Calu3 (cell line): ENCODE results near the gene FMN1. TPM values are rescaled to one million over a fixed set of nuclear protein-coding genes. Genes with fewer than 3 reads are reported as not detected.

Experiments
- BruUV-seq: library from RNA; stranded (reverse); fragments of 400-500 nt; replicated peaks from 2 replicates; lab custom pipeline; 2021; lab: Mats Ljungman, UMichigan
- CTCF ChIA-PET: fragments of 300-600 bp; sonication (Branson Sonifier 250); formaldehyde crosslinking; loops from one replicate; lab custom pipeline; 2022; ENCODE audit warnings: antibody characterized with exemption; lab: Charles Lee
- DNase-seq: peaks from one replicate; pipeline ENCODE4 v3.0.0; 2022
- H3K27ac Mint-ChIP-seq: one replicate; pipeline ENCODE4 v1.8.0; 2022; ENCODE audit warnings: mixed read lengths; ENCODE audit not compliant: unreplicated experiment
- H3K27me3 Mint-ChIP-seq: one replicate; pipeline ENCODE4 v1.8.0; 2022; ENCODE audit warnings: mixed read lengths; ENCODE audit not compliant: unreplicated experiment
- H3K36me3 Mint-ChIP-seq: one replicate; pipeline ENCODE4 v1.8.0; 2022; ENCODE audit warnings: mild to moderate bottlenecking, moderate library complexity, mixed read lengths; ENCODE audit not compliant: insufficient read depth, unreplicated experiment
- H3K4me1 Mint-ChIP-seq: one replicate; pipeline ENCODE4 v1.8.0; 2022; ENCODE audit warnings: mild to moderate bottlenecking, low read depth, mixed read lengths; ENCODE audit not compliant: unreplicated experiment
- H3K4me3 Mint-ChIP-seq: one replicate; pipeline ENCODE4 v1.8.0; 2022; ENCODE audit warnings: mild to moderate bottlenecking, low read depth, moderate library complexity, mixed read lengths; ENCODE audit not compliant: unreplicated experiment
- H3K9me3 Mint-ChIP-seq: one replicate; pipeline ENCODE4 v1.8.0; 2022; ENCODE audit warnings: low read depth, mixed read lengths; ENCODE audit not compliant: unreplicated experiment
- intact Hi-C: fragments of 100-400 bp; cut with micrococcal nuclease; formaldehyde crosslinking; loops from one replicate; pipeline ENCODE4 v1.10.0; 2022; ENCODE audit not compliant: unreplicated experiment
- total RNA-seq: library from RNA; stranded (reverse); gene quantifications from 2 replicates; pipeline ENCODE4 v1.2.3, GENCODE V29; 2022
- TF ChIP-seq, protein P1 (sequence below): fragments of 200-600 bp; IDR thresholded peaks from one replicate; pipeline ENCODE4 v1.8.0; 2022; ENCODE audit warnings: antibody characterized with exemption; ENCODE audit not compliant: unreplicated experiment

Gene FMN1
- total RNA-seq, 1 experiment from 2014 or later: 7.1 TPM

- no peaks in the 10 kb centered on the region for H3K27me3 Mint-ChIP-seq
- H3K4me1 Mint-ChIP-seq: no peaks in the 10 kb centered on the region
- TF ChIP-seq, protein P1, sequence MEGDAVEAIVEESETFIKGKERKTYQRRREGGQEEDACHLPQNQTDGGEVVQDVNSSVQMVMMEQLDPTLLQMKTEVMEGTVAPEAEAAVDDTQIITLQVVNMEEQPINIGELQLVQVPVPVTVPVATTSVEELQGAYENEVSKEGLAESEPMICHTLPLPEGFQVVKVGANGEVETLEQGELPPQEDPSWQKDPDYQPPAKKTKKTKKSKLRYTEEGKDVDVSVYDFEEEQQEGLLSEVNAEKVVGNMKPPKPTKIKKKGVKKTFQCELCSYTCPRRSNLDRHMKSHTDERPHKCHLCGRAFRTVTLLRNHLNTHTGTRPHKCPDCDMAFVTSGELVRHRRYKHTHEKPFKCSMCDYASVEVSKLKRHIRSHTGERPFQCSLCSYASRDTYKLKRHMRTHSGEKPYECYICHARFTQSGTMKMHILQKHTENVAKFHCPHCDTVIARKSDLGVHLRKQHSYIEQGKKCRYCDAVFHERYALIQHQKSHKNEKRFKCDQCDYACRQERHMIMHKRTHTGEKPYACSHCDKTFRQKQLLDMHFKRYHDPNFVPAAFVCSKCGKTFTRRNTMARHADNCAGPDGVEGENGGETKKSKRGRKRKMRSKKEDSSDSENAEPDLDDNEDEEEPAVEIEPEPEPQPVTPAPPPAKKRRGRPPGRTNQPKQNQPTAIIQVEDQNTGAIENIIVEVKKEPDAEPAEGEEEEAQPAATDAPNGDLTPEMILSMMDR: no peak
- BruUV-seq: no TSS peak
- H3K4me3 Mint-ChIP-seq: no peak overlapping the region
- no peak for DNase-seq
- H3K9me3 Mint-ChIP-seq: no peaks in the 10 kb centered on the region
- no peak overlapping the region for H3K27ac Mint-ChIP-seq
- CTCF ChIA-PET: no interaction called here
- no peaks in the 10 kb centered on the region for H3K36me3 Mint-ChIP-seq
- intact Hi-C loops: no loop called here
These were observed 457.8 kb downstream of the FMN1 start for GRCh38 chr15:32736701-32737061.

GRCh38 chr15:32735989-32736700 lies 458.4 kb downstream of the FMN1 start:
- H3K4me3 Mint-ChIP-seq: no peak overlapping the region
- no TSS peak for BruUV-seq

GRCh38 chr15:32733281-32733680 lies 461.2 kb downstream of the FMN1 start:
- Mint-ChIP-seq H3K36me3 (no peaks in the 10 kb centered on the region), H3K4me1 (peaks cover 15% of the 10 kb centered on the region), H3K27ac (no peak overlapping the region), H3K9me3 (no peaks in the 10 kb centered on the region), H3K27me3 (no peaks in the 10 kb centered on the region), H3K4me3 (no peak overlapping the region)
- TF ChIP-seq, protein P1: no peak
- no peak for DNase-seq
- intact Hi-C loops: no loop called here
- BruUV-seq: no TSS peak
- CTCF ChIA-PET: no interaction called here

More at GRCh38 chr15:32735989-32736700, 458.4 kb downstream of the FMN1 start:
- TF ChIP-seq, protein P1: no peak
- no peak for DNase-seq
- Mint-ChIP-seq H3K27me3 (no peaks in the 10 kb centered on the region), H3K9me3 (no peaks in the 10 kb centered on the region), H3K4me1 (peaks cover 2% of the 10 kb centered on the region), H3K27ac (no peak overlapping the region), H3K36me3 (no peaks in the 10 kb centered on the region)
- intact Hi-C loops: no loop called here
- CTCF ChIA-PET: no interaction called here

- intact Hi-C loops: no loop called here
- H3K36me3 Mint-ChIP-seq: no peaks in the 10 kb centered on the region
- no TSS peak for BruUV-seq
- H3K27me3 Mint-ChIP-seq: no peaks in the 10 kb centered on the region
- CTCF ChIA-PET: no interaction called here
- TF ChIP-seq, protein P1: no peak
- H3K27ac Mint-ChIP-seq: no peak overlapping the region
- DNase-seq: no peak
- peaks cover 15% of the 10 kb centered on the region for H3K4me1 Mint-ChIP-seq
- H3K9me3 Mint-ChIP-seq: no peaks in the 10 kb centered on the region
- no peak overlapping the region for H3K4me3 Mint-ChIP-seq
These were observed 461.8 kb downstream of the FMN1 start for GRCh38 chr15:32732574-32733157.
